ENCODE measurements around the gene BRAF.
A peak's percentile ranks its signal among the peaks of the same experiment; 100 is the strongest.
"Not testable (repeated sequence)": the region's sequence is repeated elsewhere in the genome, so short reads cannot be mapped to it uniquely, and the experiment has no call there.

BRAF gene

DNA sequence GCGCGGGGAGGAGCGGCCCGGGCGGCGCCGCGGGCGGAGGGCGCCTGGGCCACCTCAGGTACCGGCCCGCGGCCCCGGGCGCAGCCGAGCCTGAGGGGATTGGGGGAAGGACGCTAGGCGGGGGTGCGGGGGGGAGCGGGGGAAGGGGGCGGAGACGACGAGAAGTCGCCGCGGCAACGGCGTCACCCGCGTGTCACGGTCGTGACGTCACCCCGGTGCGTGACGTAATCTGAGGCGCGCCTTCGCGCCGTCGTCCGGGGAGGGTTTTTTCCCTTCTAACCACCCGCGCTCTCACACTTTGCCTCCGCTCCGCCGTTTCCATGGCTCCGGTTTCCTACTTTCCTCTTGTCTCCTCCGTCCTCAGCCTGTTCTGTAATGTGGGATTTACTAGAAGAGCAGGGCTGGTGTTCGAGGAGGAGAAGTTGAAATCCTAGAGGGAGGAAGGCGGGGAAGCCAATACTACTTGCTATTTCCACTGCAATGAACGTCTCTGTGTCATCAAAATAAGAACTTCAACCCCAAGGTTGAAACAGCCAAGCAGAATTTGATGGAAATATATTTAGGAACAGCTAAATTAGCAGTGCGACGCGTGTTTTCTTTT lies at the start of gene BRAF:
BRAF (minus strand) TSS at position 109 of the 601 bp plus-strand sequence. CDS start 226 bp downstream, outside the sequence.
- TF ChIP-seq, protein P1, sequence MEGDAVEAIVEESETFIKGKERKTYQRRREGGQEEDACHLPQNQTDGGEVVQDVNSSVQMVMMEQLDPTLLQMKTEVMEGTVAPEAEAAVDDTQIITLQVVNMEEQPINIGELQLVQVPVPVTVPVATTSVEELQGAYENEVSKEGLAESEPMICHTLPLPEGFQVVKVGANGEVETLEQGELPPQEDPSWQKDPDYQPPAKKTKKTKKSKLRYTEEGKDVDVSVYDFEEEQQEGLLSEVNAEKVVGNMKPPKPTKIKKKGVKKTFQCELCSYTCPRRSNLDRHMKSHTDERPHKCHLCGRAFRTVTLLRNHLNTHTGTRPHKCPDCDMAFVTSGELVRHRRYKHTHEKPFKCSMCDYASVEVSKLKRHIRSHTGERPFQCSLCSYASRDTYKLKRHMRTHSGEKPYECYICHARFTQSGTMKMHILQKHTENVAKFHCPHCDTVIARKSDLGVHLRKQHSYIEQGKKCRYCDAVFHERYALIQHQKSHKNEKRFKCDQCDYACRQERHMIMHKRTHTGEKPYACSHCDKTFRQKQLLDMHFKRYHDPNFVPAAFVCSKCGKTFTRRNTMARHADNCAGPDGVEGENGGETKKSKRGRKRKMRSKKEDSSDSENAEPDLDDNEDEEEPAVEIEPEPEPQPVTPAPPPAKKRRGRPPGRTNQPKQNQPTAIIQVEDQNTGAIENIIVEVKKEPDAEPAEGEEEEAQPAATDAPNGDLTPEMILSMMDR (conservative IDR thresholded peaks at IDR 0.05; ENCODE audit: control insufficient read depth, insufficient read depth, low read depth, low read length), result no peak
- peak; percentile 89 for DNase-seq (ENCODE audit: low read depth)
- peak within 1 kb of the TSS; percentile 87 for H3K4me3 ChIP-seq (ENCODE audit: control insufficient read depth, low read depth, low read length)

DNA sequence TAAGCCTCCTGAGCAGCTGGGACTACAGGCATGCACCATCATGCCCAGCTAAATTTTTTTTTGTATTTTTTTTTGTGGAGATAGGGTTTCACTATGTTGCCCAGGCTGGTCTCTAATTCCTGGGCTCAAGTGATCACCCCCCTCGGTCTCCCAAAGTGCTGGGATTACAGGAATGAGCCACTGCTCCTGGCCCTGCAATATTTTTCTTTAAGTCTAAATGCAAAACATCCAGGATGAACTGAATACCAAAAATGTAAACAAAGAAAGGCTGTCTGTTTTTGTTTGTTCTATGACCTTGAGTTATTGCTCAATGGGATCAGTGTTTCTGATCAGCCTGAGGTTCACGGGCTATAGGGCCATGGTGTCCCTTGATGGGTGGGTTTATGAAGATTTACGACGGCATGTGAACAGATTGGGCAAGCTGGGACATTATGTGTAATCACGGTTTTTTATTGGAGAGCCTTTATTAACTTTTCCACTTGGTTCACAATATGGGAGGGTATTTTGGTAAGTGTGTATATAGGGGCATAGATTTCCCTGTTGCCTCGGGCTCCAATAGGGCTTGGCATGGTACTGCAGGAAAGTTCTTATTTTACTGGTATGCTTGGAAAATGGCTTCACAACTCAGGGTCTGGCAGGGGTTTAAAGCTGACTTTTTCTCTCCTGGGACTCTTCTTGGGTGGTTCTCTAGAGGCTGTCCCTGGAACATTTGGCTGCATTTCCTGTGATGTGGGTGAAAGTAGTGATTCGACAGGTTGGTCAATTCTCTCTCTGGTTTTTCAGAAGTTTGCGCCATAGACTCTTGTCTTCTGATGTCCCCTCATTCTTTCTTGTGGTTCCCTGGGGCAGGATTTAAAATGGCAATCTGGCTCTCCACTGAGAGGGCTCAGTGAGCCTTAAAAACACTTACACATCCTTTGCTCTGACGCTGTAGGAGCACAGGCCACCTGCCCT lies 48.4 kb upstream of the BRAF start:
- TF ChIP-seq, protein P1 (conservative IDR thresholded peaks at IDR 0.05; ENCODE audit: control insufficient read depth, insufficient read depth, low read depth, low read length), result no peak
- DNase-seq (ENCODE audit: low read depth), result peak; percentile 11

DNA sequence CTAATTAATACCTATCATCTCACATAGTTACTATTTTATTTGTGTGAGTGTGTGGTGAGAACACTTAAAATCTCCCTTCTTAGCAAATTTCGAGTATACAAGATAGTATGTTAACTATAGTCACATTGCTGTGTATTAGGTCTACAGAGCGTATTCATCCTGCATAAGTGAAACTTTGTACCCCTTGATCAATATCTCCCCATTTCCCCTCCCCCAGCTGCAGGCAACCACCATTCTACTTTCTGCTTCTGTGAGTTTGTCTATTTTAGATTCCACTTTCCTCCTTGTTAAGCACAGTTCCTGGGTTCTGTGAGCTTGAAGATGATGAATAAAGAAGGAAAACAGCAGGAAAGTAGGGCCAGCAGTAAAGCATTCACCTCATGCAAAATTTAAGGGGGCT lies 47.6 kb upstream of the BRAF start:
- no peak overlapping the region for H3K4me3 ChIP-seq (ENCODE audit: control insufficient read depth, low read depth, low read length)
- TF ChIP-seq, protein P1 (conservative IDR thresholded peaks at IDR 0.05; ENCODE audit: control insufficient read depth, insufficient read depth, low read depth, low read length), result no peak
- no peak for DNase-seq (ENCODE audit: low read depth)

More for the DNA sequence above, 48.4 kb upstream of the BRAF start:
- no peak overlapping the region for H3K4me3 ChIP-seq (ENCODE audit: control insufficient read depth, low read depth, low read length)

DNA sequence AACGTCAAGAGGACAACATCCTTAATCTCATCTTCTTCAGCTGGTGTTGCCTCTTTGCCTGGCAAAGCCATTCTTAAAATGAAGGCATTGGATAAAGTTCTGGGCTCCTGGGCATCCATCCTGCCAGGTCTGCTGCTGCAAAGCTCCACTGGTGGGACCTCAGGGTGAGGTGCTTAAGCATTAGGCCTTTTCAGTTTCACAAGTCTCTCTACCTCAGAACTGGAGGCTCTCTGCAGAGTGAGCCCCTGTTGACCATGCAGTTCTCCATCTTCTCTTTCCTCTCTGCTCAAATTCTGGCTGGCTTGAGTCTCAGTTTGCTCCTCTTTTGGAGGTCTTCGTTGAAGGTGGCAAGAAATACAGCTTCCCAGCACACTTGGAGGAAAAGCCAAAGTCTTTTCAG lies 42.7 kb upstream of the BRAF start:
- H3K4me3 ChIP-seq (ENCODE audit: control insufficient read depth, low read depth, low read length), result no peak overlapping the region
- no peak for DNase-seq (ENCODE audit: low read depth)
- TF ChIP-seq, protein P1 (conservative IDR thresholded peaks at IDR 0.05; ENCODE audit: control insufficient read depth, insufficient read depth, low read depth, low read length), result no peak

DNA sequence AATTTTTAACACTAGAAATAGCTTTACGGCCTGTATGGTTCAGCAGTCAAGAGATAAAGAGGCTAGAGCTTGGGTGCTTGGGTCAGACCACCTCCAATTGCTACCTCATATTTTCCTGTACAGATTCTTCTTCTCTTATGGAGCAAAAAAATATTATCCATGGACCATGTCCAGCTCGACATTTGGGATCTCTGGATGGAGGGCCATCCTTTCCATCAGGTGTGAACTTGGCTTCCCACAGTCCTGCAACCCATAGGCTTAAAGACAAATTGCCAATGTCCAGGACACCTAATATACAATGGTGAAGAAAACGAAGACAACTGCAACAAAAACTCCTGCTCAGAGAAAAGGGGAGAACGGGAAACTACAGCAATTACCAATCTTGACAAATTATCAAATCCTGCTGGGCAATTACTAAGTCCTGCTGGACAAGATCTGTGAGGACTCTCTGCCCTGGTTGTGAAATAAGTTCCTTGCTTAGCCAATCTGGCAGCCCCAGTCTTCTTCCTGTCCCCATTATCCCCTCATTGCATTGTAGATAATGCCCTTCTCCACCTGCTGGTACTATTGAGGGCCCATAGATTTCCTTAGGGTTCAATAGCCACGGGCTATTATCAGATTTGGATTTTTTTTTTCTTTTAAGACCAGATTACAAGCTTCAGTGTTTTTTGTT lies 42.0 kb upstream of the BRAF start:
- TF ChIP-seq, protein P1 (conservative IDR thresholded peaks at IDR 0.05; ENCODE audit: control insufficient read depth, insufficient read depth, low read depth, low read length), result no peak
- H3K4me3 ChIP-seq (ENCODE audit: control insufficient read depth, low read depth, low read length), result no peak overlapping the region
- DNase-seq (ENCODE audit: low read depth), result peak; percentile 5

DNA sequence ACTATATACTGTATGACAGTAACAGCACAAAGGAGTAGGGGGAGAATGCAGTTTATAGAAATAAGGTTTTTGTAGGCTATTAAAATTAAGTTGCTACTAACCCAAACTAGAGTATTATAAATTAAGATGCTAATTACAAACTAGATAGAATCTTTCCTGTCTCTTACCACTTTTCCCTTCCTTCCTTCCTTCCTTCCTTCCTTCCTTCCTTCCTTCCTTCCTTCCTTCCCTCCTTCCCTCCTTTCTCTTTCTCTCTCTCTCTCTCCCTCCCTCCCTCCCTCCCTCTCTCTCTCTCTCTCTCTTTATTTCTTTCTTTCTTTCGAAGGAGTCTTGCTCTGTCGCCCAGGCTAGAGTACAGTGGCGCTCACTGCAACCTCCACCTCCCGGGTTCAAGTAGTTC lies 36.4 kb upstream of the BRAF start:
- DNase-seq (ENCODE audit: low read depth), result no peak
- no peak overlapping the region for H3K4me3 ChIP-seq (ENCODE audit: control insufficient read depth, low read depth, low read length)
- TF ChIP-seq, protein P1 (conservative IDR thresholded peaks at IDR 0.05; ENCODE audit: control insufficient read depth, insufficient read depth, low read depth, low read length), result no peak

DNA sequence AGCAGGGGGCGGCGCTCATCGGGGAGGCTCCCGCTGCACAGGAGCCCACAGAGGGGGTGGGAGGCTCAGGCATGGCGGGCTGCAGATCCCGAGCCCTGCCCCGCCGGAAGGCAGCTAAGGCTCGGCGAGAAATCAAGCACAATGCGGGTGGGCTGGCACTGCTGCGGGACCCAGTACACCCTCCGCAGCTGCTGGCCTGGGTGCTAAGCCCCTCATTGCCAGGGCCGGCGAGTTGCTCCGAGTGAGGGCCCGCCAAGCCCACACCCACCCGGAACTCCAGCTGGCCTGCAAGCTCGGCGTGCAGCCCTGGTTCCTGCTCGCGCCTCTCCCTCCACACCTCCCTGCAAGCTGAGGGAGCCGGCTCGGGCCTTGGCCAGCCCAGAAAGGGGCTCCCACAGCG lies 32.3 kb upstream of the BRAF start:
- not testable (repeated sequence) for H3K4me3 ChIP-seq (ENCODE audit: control insufficient read depth, low read depth, low read length); DNase-seq (ENCODE audit: low read depth)
